Subcutaneous adipose tissue (tissue), 4 donors: ENCODE data around the gene IGFBP7. TPM values are rescaled to one million over a fixed set of nuclear protein-coding genes. Genes with fewer than 3 reads are reported as not detected.

ENCODE experiments used
- total RNA-seq, 4 donors: library from RNA; depleted of rRNA; stranded (reverse); fragments of >200 nt; gene quantifications; one replicate each; pipeline ENCODE4 v1.1.0, GENCODE V29; 2016
- TF ChIP-seq, protein P1 (sequence below): fragments of 450-650 bp; IDR thresholded peaks from one replicate; pipeline ENCODE4 v1.5.1; 2016; ENCODE audit warnings: low read depth, mild to moderate bottlenecking, control low read depth, antibody characterized with exemption, moderate library complexity

The IGFBP7 gene
- total RNA-seq, 4 donors from 2014 or later, result 297 to 713 (median 515) TPM

DNA sequence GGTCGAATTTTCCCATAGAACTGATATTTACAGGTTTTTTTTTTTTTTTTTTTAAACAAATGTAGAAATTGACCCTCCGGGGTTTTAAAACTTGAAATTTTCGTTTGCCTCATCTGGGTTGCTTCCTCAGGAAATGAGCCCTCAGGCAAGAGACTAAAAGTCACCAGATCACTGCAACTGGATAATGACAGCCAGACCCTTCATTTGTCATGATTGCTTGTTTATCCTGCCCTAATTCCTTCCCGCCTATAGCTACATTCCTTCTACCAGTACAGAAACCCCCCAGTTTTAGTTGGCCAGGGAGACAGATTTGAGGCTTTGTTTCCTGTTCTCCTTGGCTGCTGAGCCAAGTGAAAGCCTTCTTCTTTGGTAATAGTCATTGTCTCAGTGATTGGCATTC is 44.0 kb upstream of the IGFBP7 start:
- TF ChIP-seq, protein P1, sequence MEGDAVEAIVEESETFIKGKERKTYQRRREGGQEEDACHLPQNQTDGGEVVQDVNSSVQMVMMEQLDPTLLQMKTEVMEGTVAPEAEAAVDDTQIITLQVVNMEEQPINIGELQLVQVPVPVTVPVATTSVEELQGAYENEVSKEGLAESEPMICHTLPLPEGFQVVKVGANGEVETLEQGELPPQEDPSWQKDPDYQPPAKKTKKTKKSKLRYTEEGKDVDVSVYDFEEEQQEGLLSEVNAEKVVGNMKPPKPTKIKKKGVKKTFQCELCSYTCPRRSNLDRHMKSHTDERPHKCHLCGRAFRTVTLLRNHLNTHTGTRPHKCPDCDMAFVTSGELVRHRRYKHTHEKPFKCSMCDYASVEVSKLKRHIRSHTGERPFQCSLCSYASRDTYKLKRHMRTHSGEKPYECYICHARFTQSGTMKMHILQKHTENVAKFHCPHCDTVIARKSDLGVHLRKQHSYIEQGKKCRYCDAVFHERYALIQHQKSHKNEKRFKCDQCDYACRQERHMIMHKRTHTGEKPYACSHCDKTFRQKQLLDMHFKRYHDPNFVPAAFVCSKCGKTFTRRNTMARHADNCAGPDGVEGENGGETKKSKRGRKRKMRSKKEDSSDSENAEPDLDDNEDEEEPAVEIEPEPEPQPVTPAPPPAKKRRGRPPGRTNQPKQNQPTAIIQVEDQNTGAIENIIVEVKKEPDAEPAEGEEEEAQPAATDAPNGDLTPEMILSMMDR, result no peak

DNA sequence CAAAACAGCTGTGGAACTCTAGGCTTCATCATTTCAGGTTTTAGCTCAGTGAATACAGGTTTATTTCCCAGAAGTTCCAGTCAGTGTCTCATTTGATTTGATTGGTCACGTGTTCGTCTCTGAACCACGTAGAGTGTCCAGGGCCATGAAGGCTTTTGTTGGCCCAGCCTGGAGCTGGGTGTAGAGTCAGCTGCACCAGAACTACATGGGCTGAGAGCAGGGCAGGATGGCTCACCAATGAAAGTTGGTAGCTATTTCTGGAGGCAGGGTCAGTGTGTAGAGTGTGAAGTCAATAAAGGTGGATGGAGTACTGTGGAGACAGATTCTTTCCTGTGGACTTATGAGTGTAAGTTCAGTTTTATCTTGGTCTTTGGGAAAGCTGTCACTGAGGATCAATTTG is 43.0 kb upstream of the IGFBP7 start:
- TF ChIP-seq, protein P1, result no peak

DNA sequence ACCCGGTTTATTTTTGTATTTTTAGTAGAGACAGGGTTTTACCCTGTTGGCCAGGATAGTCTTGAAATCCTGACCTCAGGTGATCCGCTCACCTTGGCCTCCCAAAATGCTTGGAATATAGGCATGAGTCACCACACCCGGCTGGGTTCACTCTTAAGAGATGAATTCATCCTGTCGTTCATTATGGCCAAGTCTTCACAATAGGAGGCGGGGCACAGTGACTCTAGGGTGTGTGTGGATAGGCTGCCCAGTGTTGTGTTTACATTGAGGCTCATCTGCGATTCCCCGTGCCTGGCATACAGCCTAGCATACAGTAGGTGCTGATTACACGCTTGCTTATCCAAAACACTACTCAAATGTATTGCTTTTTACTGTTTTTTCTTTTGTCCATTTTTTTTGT is 41.3 kb upstream of the IGFBP7 start:
- TF ChIP-seq, protein P1, result no peak

DNA sequence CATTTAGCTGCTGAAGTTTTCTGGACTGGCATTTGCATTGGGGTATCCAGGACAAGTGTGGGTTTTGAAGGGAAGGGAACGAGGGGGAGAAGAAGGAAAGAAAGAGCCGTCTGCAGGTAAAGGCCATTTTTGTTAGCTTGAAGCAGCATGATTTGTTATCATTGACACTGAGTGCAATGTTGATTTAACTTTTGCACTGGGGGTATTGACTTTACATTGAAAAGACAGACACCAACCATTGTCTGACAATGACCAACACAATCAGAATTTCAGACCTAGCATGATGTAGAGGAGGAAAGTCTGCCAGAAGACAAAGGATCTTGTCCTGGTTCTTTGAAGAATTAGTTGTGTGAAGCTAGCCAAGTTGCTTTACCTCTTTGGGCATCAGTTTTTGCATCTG is 39.6 kb upstream of the IGFBP7 start:
- TF ChIP-seq, protein P1, result no peak

DNA sequence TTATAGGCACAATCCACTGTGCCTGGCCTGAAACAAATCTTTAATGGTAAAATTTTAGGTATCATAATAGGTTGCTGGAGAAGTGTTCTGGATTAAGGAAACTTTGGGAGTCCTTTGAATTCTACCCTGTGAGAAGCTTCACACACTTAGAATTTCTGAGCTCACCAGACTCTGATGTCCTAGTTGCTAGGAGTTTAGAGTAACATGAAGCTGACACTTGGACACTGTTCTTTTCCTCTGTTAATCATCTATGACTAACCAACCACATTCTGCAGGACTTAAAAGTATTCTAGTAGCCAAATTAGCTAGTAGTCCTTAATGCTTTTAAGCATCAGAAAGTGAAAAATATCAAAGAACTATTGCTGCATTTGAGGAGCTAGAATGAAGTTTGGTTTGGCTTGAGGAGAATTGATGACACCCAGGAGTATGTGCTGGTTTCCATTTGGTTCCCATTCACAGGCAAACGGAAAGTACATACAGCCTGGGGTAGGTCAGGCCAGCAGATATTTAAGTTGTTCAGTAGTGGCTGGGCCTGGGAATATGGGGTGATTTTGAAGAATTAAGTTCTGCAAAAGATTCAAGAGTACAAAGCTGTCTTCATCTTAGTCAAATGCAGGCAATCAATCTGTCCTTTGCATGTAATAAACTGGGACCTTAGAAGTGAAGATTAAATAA is 38.8 kb upstream of the IGFBP7 start:
- TF ChIP-seq, protein P1, result no peak

DNA sequence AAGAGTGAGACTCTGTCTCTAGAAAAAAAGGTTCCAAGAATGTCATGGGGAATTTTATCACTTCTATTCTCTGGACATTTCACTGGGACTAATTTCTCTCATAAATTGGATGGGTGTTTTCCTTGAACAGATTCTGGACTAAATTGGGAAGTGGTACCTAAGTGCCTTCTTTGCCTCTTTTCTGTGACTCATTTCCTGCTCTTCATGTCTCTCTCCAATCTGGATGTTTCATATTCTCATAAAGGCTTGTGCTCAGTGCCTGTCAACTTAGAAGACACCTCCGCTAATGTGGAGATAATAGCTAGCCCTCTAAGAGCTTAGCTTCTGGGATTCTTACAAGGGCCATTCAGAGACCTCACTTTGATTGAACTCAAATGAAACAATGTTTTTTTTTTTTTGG is 38.0 kb upstream of the IGFBP7 start:
- TF ChIP-seq, protein P1, result no peak

DNA sequence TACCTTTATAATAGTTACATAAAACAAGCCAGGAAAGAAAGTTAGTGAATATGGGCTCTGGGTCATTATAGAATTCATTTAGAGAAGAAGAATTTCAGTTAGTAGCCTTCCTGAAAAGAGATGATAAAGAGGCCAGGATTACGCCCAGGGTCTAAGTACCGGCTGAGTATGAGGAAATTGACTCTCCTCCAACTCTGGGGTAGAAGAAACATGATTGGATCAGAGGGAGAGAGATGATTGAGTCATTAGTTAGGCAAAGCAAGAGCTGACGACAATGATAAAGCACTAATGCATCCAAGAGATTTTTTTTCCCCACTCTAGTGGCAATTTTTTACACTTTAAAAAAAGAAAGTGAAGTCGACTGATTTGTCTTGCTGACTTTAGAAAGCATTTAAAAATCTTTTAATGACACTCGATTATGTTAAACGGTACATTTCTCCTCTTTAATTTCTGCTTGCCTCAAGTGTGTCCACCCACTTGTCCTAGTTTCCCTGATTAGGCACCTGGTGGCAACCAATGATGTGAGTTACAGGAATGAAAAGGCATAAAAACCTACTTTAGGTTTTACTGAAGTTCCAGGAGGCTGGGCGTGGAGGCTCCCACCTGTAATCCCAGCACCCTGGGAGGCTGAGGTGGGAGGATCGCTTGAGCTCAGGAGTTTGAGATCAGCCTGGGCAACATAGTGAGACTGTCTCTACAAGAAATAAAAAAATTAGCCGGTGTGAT is 37.3 kb upstream of the IGFBP7 start:
- TF ChIP-seq, protein P1, result no peak
